Myometrial cell (primary cell): ENCODE measurements around the gene USP4. TPM values are rescaled to one million over a fixed set of nuclear protein-coding genes. Genes with fewer than 3 reads are reported as not detected.

ENCODE experiments used
- total RNA-seq: library from RNA; depleted of rRNA; stranded (reverse); fragments of >200 nt; gene quantifications from 2 replicates; pipeline ENCODE4 v1.2.3, GENCODE V29; 2015

The USP4 gene, protein sequence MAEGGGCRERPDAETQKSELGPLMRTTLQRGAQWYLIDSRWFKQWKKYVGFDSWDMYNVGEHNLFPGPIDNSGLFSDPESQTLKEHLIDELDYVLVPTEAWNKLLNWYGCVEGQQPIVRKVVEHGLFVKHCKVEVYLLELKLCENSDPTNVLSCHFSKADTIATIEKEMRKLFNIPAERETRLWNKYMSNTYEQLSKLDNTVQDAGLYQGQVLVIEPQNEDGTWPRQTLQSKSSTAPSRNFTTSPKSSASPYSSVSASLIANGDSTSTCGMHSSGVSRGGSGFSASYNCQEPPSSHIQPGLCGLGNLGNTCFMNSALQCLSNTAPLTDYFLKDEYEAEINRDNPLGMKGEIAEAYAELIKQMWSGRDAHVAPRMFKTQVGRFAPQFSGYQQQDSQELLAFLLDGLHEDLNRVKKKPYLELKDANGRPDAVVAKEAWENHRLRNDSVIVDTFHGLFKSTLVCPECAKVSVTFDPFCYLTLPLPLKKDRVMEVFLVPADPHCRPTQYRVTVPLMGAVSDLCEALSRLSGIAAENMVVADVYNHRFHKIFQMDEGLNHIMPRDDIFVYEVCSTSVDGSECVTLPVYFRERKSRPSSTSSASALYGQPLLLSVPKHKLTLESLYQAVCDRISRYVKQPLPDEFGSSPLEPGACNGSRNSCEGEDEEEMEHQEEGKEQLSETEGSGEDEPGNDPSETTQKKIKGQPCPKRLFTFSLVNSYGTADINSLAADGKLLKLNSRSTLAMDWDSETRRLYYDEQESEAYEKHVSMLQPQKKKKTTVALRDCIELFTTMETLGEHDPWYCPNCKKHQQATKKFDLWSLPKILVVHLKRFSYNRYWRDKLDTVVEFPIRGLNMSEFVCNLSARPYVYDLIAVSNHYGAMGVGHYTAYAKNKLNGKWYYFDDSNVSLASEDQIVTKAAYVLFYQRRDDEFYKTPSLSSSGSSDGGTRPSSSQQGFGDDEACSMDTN
- total RNA-seq, result 9.8 and 9.9 TPM in 2 replicates

DNA sequence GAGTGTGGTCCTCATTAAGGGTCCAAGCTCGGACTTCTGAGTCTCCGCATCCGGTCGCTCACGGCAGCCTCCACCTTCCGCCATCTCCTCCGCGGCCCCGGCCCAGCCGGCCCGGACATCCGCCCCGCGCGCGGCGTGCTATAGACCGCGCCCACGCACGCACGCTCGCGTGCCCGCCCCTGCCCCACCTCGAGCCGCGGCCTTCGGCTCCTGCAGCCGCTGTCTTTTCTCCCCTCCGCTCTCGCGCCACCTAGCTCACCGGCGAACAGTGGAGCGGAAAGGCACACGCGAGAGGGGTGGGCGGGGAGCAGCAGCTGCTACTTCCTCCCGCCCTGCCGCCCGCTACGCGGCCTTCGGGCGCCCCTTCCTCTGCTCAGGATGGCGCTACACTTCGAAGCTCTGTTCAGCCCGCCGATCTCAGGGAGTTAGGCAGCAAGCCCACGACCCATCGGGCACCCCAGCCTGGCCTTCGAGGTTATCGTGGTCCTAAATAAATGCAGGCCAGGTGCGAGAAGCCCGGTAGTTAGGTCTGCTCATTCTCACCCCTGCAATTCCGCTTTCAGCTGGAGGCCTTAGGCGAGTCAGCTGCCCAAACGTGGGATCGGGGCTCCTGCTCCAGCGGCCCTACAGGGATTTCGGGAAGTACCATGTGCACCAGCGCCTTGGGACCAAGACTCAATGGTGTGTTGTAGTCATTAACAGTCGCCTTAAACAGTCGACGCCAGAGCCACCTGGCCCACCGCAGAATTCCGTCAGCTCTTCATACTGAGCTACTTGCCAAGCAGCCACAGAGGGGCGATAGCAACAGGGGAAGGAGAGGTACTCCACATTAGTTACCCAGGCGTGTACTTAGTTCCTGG is at the start of gene USP4:
USP4 (minus strand) TSS at position 113 of the 860 bp plus-strand sequence; CDS start at position 84, 29 bp downstream.

DNA sequence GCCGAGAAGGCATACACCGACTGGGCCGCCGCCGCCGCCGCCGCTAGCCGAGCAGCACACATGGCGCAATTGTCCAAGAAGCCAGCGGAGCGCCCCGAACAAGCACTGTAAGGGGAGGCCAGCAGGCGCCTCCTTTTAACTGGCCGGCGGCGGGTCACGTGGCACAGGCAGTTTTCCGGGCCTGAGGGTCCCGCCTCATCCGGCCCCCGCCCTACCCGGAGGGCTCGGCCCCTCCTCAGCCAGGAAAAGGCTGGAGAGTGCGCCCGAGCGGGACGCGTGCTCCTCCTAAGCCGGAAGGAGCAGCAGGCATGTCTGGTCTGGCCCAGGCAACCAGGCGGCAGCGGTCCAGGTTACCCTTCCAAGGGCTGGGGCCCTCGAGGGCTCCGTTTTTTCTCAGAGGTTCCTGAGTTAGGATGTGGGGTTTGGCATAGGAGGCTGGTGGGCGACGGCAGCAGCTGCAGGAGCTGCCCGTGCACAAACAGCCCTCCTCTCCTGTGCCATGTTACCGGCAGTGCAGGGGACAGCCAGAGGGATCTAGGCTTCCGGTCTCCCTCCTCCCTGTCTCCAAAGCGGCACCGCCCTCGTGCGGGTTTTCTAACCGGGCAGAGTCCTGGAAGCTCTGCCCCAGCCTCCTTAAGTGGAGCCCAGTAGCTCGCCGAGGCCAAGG is 18.5 kb upstream of the USP4 start, which contains the start of gene GPX1:
GPX1 (minus strand) TSS at position 137 of the 667 bp plus-strand sequence; CDS start at position 62, 75 bp downstream.

DNA sequence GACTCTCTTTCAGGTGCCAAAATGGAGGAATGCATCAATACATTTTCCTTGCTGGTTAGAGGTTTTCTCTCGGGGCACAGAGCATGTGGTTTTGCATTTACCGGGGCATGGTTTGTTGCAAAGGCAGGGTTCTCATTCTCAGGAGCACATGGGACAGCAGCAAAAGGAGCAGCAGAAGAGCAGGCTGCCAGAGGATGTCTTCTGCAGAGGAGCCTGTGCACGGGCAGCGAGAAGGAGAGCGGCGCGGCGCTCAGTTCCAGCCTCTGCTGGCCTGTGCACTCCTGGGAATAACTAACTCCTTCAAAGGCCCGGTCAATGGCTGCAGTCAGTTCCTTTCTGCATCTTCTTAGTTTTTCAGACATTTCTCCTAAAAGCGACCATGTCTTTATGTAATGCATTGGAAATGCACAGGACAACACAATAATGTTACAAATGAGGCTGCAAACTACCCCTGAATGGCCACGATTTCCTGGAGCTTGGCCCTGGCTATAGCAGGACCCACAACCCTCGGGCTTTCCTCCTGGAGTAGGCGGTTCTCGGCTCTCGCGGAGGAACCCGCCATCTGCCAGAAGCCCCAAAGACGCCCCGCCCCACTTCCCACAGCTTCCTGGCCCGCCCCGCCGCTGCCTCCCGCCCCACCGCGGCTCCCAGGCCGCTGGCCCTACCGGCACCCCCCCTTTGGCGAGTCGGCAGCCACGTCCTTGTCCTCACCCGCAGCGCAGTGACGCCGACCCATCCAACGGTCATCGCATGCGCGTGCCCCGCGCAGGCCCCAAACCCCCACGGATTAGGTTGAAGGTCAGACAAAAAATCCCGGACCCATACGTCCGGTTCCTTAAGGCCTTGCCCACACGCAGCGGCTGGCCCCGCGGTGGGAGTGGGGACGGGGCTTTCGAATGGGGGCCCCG is 63.1 kb downstream of the USP4 start, which contains the start of gene C3orf62:
C3orf62 (minus strand) TSS at position 758 of the 908 bp plus-strand sequence; CDS start at position 398, 360 bp downstream.

Other genes with a start within 250 kb of the USP4 start
- 59.0 and 107 TPM in 2 replicates for gene QRICH1, start 246.0 kb downstream of the USP4 start, total RNA-seq
- 328 and 334 TPM in 2 replicates for gene QARS1, start 235.3 kb downstream of the USP4 start, total RNA-seq
- 44.8 and 47.3 TPM in 2 replicates for gene USP19, start 219.2 kb downstream of the USP4 start, total RNA-seq
- 358 and 359 TPM in 2 replicates for gene LAMB2, start 207.0 kb downstream of the USP4 start, total RNA-seq
- 31.9 and 41.5 TPM in 2 replicates for gene CCDC71, start 173.7 kb downstream of the USP4 start, total RNA-seq
- gene KLHDC8B, start 168.5 kb downstream of the USP4 start, total RNA-seq, result 13.5 and 17.7 TPM in 2 replicates
- gene C3orf62, start 62.8 kb downstream of the USP4 start, total RNA-seq, result 0.71 and 1.7 TPM in 2 replicates
- gene GPX1, start 18.3 kb upstream of the USP4 start, total RNA-seq, result 712 and 893 TPM in 2 replicates
- gene RHOA, start 71.9 kb upstream of the USP4 start, total RNA-seq, result 645 and 802 TPM in 2 replicates
- gene TCTA, start 72.4 kb upstream of the USP4 start, total RNA-seq, result 22.5 and 45.3 TPM in 2 replicates
- 0.35 and 0.58 TPM in 2 replicates for gene AMT, start 82.4 kb upstream of the USP4 start, total RNA-seq
- 12.1 and 18.2 TPM in 2 replicates for gene NICN1, start 89.3 kb upstream of the USP4 start, total RNA-seq
- gene DAG1, start 130.2 kb upstream of the USP4 start, total RNA-seq, result 82.2 and 84.0 TPM in 2 replicates
- gene BSN, start 214.4 kb upstream of the USP4 start, total RNA-seq, result under 0.01 TPM in 1 of 2 replicates, not detected in the other